Gastroesophageal sphincter (tissue), 3 donors: Measurements from ENCODE around the gene GNAQ.

ENCODE experiments used
- EP300 ChIP-seq: sonication (generic); formaldehyde crosslinking; IDR thresholded peaks from one replicate; pipeline ENCODE4 v1.6.1; 2017; ENCODE audit warnings: antibody characterized with exemption, mild to moderate bottlenecking
- POLR2A ChIP-seq, 2 donors: fragments of 450-650 bp; IDR thresholded peaks; one replicate each; pipeline ENCODE4 v1.6.1; 2017; ENCODE audit warnings: antibody characterized with exemption in 2 of 2, mild to moderate bottlenecking in 2 of 2, moderate library complexity in 1 of 2
- POLR2AphosphoS5 ChIP-seq: sonication (generic); formaldehyde crosslinking; IDR thresholded peaks from one replicate; pipeline ENCODE4 v1.6.1; 2017; ENCODE audit warnings: antibody characterized with exemption
- TF ChIP-seq, protein P1 (sequence below), 4 experiments: fragments of 200-600 bp in 2 of 4; fragments of 450-650 bp in 2 of 4; sonication (generic) in 1 of 4; IDR thresholded peaks; one replicate each; pipeline ENCODE4 v1.5.1; 2017 to 2019; ENCODE audit warnings: antibody characterized with exemption in 4 of 4, mild to moderate bottlenecking in 2 of 4, moderate library complexity in 2 of 4

DNA sequence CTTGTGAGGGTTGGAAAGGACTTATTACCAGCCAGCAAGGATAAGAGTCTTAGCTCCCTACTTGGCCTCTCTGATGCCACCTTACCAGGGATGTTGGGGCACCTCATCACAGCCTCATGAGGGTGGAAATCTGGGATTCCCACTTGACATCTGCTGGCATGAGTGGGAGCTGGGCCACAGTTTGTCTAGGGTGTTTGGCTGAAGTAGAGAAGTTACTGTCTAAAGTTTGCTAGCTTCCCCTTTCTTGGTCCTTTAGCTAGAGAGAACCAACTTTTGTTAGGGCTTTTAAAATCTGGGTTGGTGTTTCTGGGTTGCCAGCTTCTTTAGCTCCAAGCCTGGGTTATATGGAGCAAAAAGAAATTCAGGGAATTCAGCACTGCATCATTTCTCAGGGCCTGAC lies 326.0 kb downstream of the GNAQ start:
- TF ChIP-seq, protein P1, sequence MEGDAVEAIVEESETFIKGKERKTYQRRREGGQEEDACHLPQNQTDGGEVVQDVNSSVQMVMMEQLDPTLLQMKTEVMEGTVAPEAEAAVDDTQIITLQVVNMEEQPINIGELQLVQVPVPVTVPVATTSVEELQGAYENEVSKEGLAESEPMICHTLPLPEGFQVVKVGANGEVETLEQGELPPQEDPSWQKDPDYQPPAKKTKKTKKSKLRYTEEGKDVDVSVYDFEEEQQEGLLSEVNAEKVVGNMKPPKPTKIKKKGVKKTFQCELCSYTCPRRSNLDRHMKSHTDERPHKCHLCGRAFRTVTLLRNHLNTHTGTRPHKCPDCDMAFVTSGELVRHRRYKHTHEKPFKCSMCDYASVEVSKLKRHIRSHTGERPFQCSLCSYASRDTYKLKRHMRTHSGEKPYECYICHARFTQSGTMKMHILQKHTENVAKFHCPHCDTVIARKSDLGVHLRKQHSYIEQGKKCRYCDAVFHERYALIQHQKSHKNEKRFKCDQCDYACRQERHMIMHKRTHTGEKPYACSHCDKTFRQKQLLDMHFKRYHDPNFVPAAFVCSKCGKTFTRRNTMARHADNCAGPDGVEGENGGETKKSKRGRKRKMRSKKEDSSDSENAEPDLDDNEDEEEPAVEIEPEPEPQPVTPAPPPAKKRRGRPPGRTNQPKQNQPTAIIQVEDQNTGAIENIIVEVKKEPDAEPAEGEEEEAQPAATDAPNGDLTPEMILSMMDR (IDR thresholded peaks at IDR 0.05) = no peak
- TF ChIP-seq EP300 = no peak
- TF ChIP-seq POLR2A (IDR thresholded peaks at IDR 0.05) = no peak
- TF ChIP-seq POLR2AphosphoS5 = no peak
